Eye (tissue), 1 donor: Measurements from ENCODE around the gene TMEM255B.
A peak's percentile ranks its signal among the peaks of the same experiment; 100 is the strongest.

Source experiments
- DNase-seq: peaks from one replicate; pipeline ENCODE4 v3.0.0-alpha.2; 2015

The TMEM255B gene

GRCh38 chr13:113806104-113806471 lies 47.1 kb downstream of the TMEM255B start:
- no peak for DNase-seq

- no peak for DNase-seq
These were observed 47.5 kb downstream of the TMEM255B start for GRCh38 chr13:113806526-113806925.

GRCh38 chr13:113808058-113808834 lies 49.2 kb downstream of the TMEM255B start:
- no peak for DNase-seq

GRCh38 chr13:113809934-113810333 lies 50.9 kb downstream of the TMEM255B start:
- no peak for DNase-seq

GRCh38 chr13:113810640-113811039 lies 51.6 kb downstream of the TMEM255B start:
- no peak for DNase-seq

GRCh38 chr13:113811081-113811928 lies 52.3 kb downstream of the TMEM255B start:
- DNase-seq = no peak

- DNase-seq = no peak
These were observed 53.4 kb downstream of the TMEM255B start for GRCh38 chr13:113812178-113813040.

GRCh38 chr13:113813070-113813748 lies 54.2 kb downstream of the TMEM255B start:
- DNase-seq = no peak

- no peak for DNase-seq
These were observed 54.9 kb downstream of the TMEM255B start for GRCh38 chr13:113813749-113814434.

GRCh38 chr13:113814435-113814821 lies 55.4 kb downstream of the TMEM255B start:
- DNase-seq = no peak

GRCh38 chr13:113815151-113816058 lies 56.4 kb downstream of the TMEM255B start:
- DNase-seq = no peak

- DNase-seq = no peak
These were observed 57.4 kb downstream of the TMEM255B start for GRCh38 chr13:113816254-113816929.

- peak; percentile 91 for DNase-seq
These were observed 58.2 kb downstream of the TMEM255B start for GRCh38 chr13:113816946-113817859.

- DNase-seq = no peak
These were observed 59.0 kb downstream of the TMEM255B start for GRCh38 chr13:113817860-113818691.

- no peak for DNase-seq
These were observed 59.8 kb downstream of the TMEM255B start for GRCh38 chr13:113818700-113819295.

GRCh38 chr13:113819341-113819730 lies 60.3 kb downstream of the TMEM255B start:
- DNase-seq = no peak
